Mesothelial cell of epicardium (in vitro differentiated cells): ENCODE data around the gene RTN4RL1. TPM values are rescaled to one million over a fixed set of nuclear protein-coding genes. Genes with fewer than 3 reads are reported as not detected.

Source experiments
- DNase-seq, 2 experiments: peaks; one replicate each; pipeline ENCODE4 v3.0.0; 2021; ENCODE audit warnings: low spot score in 2 of 2; ENCODE audit not compliant: unreplicated experiment in 2 of 2
- H3K27ac Mint-ChIP-seq: 2 replicates; pipeline ENCODE4 v1.8.0; 2021; ENCODE audit warnings: mixed read lengths
- H3K27me3 Mint-ChIP-seq: 2 replicates; pipeline ENCODE4 v1.8.0; 2021; ENCODE audit warnings: low read depth, mixed read lengths
- H3K36me3 Mint-ChIP-seq: 2 replicates; pipeline ENCODE4 v1.8.0; 2021; ENCODE audit warnings: mixed read lengths
- H3K4me1 Mint-ChIP-seq: 2 replicates; pipeline ENCODE4 v1.8.0; 2021; ENCODE audit warnings: mixed read lengths
- H3K4me3 Mint-ChIP-seq: 2 replicates; pipeline ENCODE4 v1.8.0; 2021; ENCODE audit warnings: mild to moderate bottlenecking, moderate library complexity, mixed read lengths
- H3K9me3 Mint-ChIP-seq: 2 replicates; pipeline ENCODE4 v1.8.0; 2021; ENCODE audit warnings: mixed read lengths
- total RNA-seq: library from RNA; stranded (reverse); gene quantifications from 3 replicates; pipeline ENCODE4 v1.2.1, GENCODE V29; 2021
- TF ChIP-seq, protein P1 (sequence below): fragments of 200-600 bp; sonication (generic); IDR thresholded peaks from one replicate; pipeline ENCODE4 v1.5.0; 2021; ENCODE audit warnings: antibody characterized with exemption; ENCODE audit not compliant: unreplicated experiment

The RTN4RL1 gene, protein sequence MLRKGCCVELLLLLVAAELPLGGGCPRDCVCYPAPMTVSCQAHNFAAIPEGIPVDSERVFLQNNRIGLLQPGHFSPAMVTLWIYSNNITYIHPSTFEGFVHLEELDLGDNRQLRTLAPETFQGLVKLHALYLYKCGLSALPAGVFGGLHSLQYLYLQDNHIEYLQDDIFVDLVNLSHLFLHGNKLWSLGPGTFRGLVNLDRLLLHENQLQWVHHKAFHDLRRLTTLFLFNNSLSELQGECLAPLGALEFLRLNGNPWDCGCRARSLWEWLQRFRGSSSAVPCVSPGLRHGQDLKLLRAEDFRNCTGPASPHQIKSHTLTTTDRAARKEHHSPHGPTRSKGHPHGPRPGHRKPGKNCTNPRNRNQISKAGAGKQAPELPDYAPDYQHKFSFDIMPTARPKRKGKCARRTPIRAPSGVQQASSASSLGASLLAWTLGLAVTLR
- total RNA-seq: 0.20 to 0.23 TPM (median 0.22 TPM) in 3 replicates

DNA sequence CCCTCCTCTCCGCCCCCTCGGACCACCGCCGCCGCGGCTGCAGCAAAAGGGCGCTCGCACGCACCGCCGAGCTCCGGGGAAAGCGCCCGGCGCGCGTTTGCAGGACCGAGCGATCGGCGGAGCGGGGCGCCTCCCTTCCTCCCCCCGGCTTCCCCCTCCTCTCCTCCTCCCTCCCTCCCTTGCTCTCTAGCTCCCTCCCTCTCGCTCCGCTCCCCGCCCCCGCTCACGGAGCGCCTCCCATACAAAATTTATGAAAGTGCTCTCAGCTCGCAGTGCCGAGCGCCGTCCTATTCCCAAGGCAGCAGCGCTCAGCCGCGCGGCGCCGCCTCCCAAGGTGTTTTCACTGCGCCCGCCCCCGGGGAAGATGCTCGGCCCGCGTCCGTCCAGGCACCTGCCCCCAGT, at the start of gene RTN4RL1:
TSS of gene RTN4RL1 (minus strand) at position 115 of the 402 bp plus-strand sequence. CDS start 469 bp downstream, outside the sequence.
- no peaks in the 10 kb centered on the region for H3K36me3 Mint-ChIP-seq
- DNase-seq: peak in 1 of 2 experiments; percentile 65
- peaks cover 73% of the 10 kb centered on the region for H3K27me3 Mint-ChIP-seq
- TF ChIP-seq, protein P1, sequence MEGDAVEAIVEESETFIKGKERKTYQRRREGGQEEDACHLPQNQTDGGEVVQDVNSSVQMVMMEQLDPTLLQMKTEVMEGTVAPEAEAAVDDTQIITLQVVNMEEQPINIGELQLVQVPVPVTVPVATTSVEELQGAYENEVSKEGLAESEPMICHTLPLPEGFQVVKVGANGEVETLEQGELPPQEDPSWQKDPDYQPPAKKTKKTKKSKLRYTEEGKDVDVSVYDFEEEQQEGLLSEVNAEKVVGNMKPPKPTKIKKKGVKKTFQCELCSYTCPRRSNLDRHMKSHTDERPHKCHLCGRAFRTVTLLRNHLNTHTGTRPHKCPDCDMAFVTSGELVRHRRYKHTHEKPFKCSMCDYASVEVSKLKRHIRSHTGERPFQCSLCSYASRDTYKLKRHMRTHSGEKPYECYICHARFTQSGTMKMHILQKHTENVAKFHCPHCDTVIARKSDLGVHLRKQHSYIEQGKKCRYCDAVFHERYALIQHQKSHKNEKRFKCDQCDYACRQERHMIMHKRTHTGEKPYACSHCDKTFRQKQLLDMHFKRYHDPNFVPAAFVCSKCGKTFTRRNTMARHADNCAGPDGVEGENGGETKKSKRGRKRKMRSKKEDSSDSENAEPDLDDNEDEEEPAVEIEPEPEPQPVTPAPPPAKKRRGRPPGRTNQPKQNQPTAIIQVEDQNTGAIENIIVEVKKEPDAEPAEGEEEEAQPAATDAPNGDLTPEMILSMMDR: no peak
- peak within 1 kb of the TSS; percentile 69 for H3K4me3 Mint-ChIP-seq
- no peak within 1 kb of the TSS for H3K27ac Mint-ChIP-seq
- H3K9me3 Mint-ChIP-seq: no peaks in the 10 kb centered on the region
- peaks cover 18% of the 10 kb centered on the region for H3K4me1 Mint-ChIP-seq

DNA sequence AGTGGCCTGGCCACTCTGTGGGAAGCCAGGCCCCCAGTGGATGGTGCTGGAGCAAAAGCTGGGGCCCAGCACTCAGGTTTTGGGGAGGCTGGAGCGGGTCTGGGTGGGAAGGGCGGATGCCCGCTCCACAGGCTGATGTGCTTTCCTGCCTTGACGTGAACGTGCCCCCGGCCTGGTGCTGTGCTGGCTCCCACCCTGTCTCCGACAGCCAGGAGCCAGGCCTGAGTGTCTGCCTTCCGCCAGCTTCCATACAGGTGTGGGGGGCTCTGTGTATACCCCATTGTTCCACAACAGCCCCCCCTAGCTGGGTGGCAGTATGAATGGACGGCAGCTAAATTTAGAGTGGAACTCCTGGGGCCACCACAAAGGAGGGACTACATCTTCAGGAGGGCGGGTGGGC, 49.8 kb upstream of the RTN4RL1 start:
- no peak for DNase-seq
- Mint-ChIP-seq H3K27ac (peak overlapping the region; percentile 97), H3K4me3 (no peak overlapping the region), H3K36me3 (peaks cover 28% of the 10 kb centered on the region), H3K4me1 (peaks cover 52% of the 10 kb centered on the region), H3K9me3 (no peaks in the 10 kb centered on the region), H3K27me3 (no peaks in the 10 kb centered on the region)
- TF ChIP-seq, protein P1: no peak

DNA sequence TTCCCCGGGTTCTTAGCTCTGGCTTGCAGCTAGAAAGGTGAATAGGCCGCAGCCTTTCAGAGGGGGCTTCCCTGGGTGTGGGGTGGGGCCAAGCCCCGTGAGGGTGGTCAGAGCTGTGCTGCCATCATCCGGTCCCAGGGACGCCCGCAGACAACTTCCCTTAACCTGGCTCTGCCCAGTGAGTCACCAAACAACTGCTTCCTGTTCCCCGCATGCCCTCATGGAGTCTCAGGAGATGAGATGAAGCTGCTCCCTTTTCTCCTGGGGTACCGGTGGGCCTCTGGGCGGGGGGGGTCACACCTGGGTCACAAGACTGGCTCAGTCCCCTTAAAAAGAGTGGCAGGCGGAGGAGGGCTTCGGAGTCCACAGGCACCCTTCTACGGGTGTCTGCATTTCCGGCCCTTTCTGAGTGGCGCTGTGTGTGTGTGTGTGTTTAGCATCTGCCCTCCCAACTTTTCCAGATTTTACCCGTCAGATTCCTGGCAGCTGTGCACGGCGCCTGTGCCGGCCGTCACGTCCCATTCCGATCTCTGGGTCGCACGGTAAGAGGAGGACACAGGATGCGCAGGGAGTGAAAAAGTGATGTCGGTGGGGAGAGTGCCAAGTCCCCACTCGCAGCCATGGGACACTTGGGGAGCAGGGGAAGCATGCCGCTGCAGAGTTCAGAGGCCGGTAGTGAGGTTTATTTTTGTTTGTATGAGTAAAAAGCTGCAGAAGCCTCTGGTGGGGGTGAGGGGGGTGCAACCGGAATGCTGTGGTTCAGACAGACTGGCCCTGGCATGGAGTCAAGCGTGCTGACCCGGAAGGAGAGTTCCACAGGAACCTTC, 46.5 kb upstream of the RTN4RL1 start:
- Mint-ChIP-seq H3K27ac (peak overlapping the region; percentile 74), H3K27me3 (no peaks in the 10 kb centered on the region), H3K4me3 (no peak overlapping the region), H3K4me1 (peaks cover 47% of the 10 kb centered on the region), H3K36me3 (peaks cover 15% of the 10 kb centered on the region), H3K9me3 (no peaks in the 10 kb centered on the region)
- TF ChIP-seq, protein P1: no peak
- DNase-seq: no peak

DNA sequence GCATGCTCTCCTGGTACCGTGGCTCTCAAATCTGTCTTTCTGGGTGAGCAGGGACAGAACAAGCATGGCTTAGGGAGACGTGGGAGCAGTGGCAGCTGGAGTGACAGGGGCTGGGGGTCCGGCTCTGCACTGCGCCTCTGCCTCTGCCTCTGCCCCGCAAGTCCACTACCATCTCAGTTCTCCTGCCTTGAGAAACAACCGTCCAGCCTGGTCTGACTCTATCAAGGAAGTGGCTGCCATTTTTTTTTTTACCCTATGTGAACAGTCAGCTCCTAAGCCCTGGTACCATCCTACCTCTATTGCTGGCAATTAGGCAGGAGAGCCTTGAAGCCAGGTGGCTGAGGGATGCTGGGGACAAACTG, 45.9 kb upstream of the RTN4RL1 start:
- Mint-ChIP-seq H3K4me3 (no peak overlapping the region), H3K27me3 (no peaks in the 10 kb centered on the region)

DNA sequence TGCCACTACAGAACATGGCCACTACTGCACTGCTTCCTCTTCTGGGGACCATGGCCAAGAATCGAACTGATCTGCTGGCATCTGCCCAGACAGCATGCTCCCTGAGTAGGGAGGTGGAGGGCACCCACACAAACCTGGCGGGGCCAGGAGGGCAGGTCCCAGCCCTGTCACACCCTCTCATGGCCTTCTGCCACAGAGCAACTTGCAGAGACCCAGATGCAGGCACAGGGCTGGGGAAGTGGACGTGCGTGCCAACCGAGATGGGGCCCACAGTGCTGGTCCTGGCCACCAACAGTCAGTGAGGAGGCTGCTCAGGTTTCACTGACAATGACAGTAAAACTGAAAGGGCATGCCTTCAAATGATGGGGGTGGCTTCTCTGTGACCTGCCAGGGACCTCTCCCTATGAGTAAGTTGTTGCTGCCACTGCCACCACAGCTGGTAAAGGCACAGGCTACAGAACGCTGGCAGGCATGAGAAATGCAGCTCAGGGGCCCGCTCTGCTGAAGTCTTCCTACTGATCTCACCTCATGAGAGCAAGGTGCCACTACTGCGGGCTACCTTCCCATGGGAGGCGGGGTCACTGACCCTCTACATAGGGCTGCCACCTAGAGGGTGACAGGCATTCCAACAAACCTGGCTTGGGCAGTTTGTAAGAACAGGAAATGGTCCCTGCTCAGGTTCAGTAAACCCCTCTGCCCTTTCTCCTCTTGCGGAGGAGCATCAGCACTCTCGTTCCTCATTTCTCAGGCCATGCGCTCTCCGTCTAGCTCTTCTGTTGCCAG, 45.3 kb upstream of the RTN4RL1 start:
- Mint-ChIP-seq H3K36me3 (peaks cover 15% of the 10 kb centered on the region), H3K27ac (peak overlapping the region; percentile 40), H3K9me3 (no peaks in the 10 kb centered on the region), H3K27me3 (no peaks in the 10 kb centered on the region), H3K4me1 (peaks cover 46% of the 10 kb centered on the region), H3K4me3 (no peak overlapping the region)
- no peak for DNase-seq
- TF ChIP-seq, protein P1: no peak

More for the DNA sequence above, 45.9 kb upstream of the RTN4RL1 start:
- peaks cover 46% of the 10 kb centered on the region for H3K4me1 Mint-ChIP-seq
- H3K36me3 Mint-ChIP-seq: peaks cover 15% of the 10 kb centered on the region
- no peak for DNase-seq
- TF ChIP-seq, protein P1: no peak
- no peaks in the 10 kb centered on the region for H3K9me3 Mint-ChIP-seq
- peak overlapping the region; percentile 40 for H3K27ac Mint-ChIP-seq
